NCI-H1092 treated with DMSO at 0.1 percent for 48 hours (cell line): Measurements from ENCODE around the gene INSYN2B.

Experiments
- DNase-seq: peaks from one replicate; lab custom pipeline; 2025; lab: John Stamatoyannopoulos, UW

Gene INSYN2B

GRCh38 chr5:169889572-169889971 is 90.7 kb downstream of the INSYN2B start:
- DNase-seq: no peak

GRCh38 chr5:169886677-169887076 is 93.6 kb downstream of the INSYN2B start:
- no peak for DNase-seq

GRCh38 chr5:169886033-169886432 is 94.3 kb downstream of the INSYN2B start:
- no peak for DNase-seq

DNA sequence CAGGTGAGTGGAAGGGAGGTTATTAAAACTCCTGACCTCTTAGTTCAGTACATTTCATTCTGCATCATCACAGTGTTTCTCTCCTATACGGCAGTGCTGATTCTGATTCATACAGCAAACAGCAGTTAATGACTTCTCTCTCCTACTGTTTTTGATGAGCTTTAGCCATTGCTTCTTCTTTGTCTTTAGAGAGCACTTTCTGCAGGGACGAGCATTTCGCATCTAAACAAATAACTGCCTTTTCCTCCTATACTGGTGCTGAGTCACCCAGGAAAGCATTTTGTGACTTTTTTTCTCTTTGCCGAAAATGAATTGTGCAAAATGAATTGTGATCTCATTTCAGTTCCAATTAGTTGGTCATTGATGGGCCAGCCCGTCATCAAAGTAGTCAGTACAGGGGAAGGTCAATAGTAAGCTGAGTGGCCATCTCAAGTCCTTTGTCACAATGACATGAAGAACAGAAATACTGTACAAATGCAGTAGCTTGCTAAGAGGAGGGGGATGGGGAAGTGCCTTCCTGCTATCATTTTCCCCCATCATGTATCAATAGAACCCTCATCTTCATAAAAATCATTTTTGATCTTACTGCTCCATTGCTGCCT is 98.5 kb downstream of the INSYN2B start:
- no peak for DNase-seq

DNA sequence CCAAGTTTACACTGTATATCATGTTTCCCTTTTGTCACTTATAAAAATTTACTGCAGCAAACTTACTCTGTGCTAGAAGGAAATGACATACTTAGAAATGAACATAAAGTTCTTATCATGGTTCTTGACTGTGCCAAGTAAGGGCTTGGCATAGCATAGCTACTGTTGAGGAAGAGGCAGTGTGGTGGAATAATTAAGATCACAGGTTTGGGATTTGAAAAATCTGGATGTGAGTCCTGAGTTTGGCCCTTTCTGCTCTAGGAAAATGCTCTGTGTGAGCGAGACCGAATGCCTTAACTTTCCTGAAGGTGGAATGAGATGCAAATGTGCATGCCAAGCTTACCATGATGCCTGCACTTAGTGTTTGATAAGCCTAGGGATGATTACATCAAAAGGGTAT is 99.5 kb downstream of the INSYN2B start:
- DNase-seq: no peak

GRCh38 chr5:169880012-169880663 is 100.2 kb downstream of the INSYN2B start:
- no peak for DNase-seq

GRCh38 chr5:169876386-169876785 is 103.9 kb downstream of the INSYN2B start:
- no peak for DNase-seq

DNA sequence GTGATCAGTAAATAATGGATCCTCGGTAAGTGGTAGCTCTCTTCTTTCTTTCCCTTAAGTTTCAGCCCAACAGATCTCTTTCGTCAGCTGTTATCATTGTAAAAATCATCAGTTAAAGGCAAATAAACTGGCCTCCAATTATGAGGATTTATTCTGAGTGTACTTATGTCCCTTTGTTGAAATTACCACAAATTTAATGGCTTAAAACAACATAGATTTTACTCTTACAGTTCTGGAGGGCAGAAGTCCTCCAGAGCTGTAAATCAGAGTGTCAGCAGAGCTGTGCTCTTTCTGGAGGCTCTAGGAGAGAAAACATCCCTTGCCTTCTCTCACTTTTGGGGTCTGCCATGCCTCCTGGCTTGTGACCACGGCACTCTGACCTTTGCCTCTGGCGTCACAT is 104.6 kb downstream of the INSYN2B start:
- no peak for DNase-seq

GRCh38 chr5:169875091-169875728 is 105.1 kb downstream of the INSYN2B start:
- DNase-seq: no peak

GRCh38 chr5:169874621-169875020 is 105.7 kb downstream of the INSYN2B start:
- DNase-seq: no peak

DNA sequence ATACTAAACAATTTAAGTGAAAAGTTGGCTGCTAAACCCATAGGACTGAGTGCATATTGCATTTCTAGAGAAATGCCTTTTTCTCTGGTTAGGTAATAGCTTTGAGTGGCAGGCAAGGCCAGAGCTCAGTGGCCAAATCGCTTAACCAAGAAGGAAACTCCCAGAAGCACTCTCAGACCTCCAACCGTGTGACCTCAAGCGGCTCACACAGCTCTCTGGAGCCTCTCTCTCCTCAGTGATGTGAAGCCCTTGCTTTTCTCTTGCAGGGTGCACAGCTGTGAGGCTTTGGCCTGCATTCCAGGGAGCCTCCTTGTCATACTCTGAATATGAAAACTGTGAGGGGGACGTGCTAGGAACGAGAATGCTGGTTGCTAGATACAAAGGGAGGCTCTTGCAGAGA is 106.7 kb downstream of the INSYN2B start:
- no peak for DNase-seq

DNA sequence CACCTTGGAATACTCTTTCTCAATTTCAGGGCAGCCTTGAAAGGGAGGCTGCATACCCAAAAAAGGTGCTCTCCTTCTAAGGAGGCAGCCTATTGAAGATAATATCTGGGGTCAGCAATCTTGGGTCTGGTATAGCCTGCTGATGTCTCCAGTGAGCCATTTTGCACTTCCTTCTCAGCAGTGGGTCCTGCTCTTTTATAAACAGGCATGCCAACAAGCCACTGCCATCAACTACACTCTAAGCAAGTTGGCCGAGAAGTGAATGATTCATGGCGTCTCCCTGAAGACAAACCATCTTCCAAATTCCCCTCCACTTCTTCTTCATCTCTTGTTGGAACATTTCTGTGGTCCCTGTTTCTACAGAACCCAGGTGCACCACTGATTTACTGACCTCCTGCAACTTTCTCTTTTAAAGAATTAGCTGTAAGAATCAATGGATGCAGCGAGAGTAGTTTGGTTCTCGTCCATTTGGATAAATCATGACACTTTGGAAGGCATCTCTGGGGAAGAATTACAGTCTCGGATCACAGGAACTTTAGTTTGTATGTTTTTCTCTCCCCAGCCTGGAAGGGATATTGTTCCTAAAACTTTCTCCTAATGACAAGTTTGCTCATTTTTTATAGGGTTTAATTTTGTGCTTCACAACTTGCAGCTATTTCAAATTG is 108.3 kb downstream of the INSYN2B start:
- no peak for DNase-seq

DNA sequence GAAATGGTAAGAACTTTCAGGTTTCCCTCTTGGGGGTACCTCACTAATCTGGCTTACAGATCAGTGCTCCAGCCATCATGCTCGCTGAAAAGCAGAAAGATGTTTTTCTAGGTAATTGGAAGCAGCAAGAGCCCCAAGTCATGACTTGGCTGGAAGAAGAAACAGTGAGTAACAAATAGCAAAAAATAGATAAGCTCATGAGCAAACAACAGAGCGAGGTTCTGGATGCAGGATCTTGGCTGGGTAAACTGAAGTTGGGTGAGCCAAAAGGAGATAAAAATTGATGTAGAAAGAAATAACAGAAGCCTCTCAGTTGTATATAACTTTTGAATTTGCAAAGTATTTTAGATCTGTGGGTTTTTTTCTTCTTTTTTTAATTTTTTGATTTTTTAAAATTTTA is 110.1 kb downstream of the INSYN2B start:
- no peak for DNase-seq

DNA sequence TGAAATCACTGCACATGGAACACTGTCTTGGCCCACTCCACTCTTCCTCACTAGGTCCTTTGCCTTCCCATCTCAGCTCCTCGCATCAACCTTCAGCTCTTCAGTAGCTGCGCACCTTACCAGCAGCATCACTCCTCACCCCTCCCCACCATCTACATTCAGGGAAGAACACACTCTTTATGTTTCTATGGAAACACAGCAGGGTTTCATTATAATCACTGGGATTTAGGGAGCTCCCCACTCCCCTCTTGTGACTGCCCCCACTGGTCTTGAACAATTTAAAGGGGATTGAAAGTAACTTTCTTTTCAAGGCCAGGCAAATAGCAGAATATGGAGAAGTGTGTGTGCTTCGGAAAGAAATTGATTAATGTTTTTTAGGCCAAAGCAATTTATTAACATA is 111.2 kb downstream of the INSYN2B start:
- no peak for DNase-seq

- DNase-seq: no peak
Observed at GRCh38 chr5:169867347-169867746, 112.9 kb downstream of the INSYN2B start.

GRCh38 chr5:169864483-169864882 is 115.8 kb downstream of the INSYN2B start:
- no peak for DNase-seq

DNA sequence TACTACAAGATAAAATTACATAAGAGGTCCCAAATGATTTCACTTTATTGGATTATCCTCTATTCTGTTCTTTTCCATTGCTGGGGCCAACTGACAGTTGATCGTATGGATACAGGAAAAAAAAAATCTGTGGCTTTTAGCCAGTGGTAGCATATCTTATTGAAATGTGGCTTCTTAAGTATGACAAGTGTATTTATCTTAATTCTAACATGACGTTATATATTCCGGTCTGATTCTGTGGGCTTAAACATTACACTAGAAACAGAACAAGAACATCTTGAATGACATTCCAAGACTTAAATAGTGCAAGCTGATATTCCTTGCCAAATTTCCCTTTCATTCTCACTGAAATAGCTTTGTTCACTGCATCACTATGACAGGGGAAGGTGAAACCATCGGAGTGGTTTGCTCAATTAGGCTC is 117.9 kb downstream of the INSYN2B start:
- DNase-seq: no peak

GRCh38 chr5:169861934-169862333 is 118.4 kb downstream of the INSYN2B start:
- DNase-seq: no peak

DNA sequence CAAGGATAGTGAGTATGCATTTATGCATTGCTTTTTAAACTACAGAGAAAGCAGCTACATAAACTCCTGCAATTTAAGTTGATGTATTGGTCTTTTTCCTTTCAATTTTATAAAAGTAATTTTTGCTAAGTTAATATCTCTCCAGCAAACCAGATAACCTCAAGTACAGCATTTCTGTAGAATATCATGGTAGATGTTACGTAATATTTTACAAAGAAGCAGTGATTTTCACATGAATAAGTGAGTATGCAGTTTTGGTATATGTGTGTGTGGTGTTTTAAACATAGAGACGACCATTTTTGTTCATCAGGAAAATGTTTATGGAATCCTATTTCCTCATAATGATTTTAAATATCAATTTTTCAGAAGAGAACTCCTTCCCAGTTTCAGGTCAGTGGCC is 118.9 kb downstream of the INSYN2B start:
- DNase-seq: no peak

DNA sequence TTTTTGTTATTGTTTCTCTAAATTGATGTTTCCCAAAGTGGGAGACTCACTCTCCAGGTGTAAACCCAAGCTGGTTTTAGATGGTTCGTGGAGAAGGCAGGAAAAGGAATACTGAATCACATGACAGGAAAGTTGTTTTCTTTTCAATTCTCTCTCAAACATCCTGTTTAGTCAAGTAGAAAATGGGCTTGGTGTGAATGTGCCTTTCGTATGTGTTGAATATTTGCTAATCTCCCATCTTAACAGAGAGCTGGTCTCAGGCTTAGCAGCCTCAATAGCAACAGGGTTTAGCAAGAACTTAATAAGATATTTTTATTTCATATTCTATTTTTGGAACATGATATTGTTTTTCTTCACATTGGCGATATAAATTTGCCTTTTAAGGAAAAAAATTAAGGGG is 119.7 kb downstream of the INSYN2B start:
- DNase-seq: no peak

DNA sequence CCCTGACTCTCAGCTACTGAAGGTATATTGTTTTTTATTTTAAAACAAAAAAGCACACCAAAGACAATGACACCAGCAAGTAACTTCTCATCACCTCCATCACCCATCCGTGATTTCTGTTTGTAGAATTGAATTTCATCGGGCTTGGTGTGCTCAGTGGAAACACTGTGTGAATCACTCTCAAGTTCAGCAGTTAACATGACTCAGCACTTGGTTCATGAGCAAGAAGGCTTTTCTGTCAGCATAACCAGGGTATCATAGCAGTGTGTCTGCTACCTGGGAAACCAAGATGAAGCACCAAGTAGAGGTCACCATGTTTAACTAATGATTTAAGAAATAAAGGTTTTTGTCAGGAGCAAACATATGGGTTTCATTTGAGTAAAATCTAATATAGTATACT is 123.7 kb downstream of the INSYN2B start:
- DNase-seq: no peak

DNA sequence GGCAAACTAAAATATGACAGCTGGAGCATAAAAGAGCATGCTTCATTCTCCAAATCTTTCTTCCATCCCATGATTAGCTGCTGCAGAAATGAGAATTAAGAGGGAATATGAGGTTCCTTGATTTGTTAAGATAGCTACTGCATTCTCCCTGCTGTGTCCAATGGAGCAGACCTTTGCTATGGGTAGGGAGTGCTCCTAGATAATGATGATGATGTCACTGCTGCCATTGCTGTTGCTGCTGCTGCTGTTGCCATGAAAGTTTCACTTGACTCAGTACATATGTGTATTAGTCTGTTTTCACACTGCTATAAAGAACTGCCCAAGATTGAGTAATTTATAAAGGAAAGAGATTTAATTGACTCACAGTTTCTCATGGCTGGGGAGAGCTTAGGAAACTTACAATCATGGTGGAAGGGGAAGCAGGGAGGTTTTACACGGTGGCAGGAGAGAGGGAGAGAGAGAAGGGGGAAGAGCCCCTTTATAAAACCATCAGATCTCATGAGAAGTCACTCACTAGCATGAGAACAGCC is 128.9 kb downstream of the INSYN2B start:
- DNase-seq: no peak

DNA sequence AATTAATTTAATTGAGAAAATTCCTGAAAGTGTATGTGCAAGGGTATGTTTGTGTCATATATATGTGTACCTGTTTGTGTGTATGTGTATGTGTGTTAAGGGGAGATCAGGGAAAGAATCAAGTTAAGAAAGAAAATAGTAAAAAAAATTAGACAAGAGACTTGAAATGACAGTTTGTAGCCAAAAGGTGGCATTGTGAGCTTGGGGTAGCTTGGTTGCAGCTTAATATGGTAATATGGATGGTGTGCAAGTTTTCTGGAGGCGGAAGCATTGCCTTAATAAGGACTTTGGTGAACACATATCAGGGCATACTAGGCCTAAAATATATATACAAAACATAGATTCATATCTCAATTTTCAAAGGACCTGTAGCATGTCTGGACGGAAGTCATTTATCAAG is 129.9 kb downstream of the INSYN2B start:
- DNase-seq: no peak
